Panc1 (cell line): ENCODE measurements around the gene CUL9. TPM values are rescaled to one million over a fixed set of nuclear protein-coding genes. Genes with fewer than 3 reads are reported as not detected.

Source experiments
- ATAC-seq: fragments of 200-7000 bp; cut with Tn5 transposase; 2 replicates; pipeline ENCODE4 v1.9.1; 2020; ENCODE audit warnings: mild to moderate bottlenecking, moderate library complexity
- BruUV-seq: library from RNA; stranded (reverse); fragments of 400-500 nt; replicated peaks from 2 replicates; lab custom pipeline; 2021; lab: Mats Ljungman, UMichigan
- CTCF ChIA-PET: fragments of 300-600 bp; sonication (Branson Sonifier 250); formaldehyde crosslinking; loops from one replicate; lab custom pipeline; 2022; ENCODE audit warnings: antibody characterized with exemption; lab: Charles Lee
- POLR2A ChIA-PET: fragments of 300-600 bp; sonication (Branson Sonifier 250); formaldehyde crosslinking; loops from one replicate; lab custom pipeline; 2022; ENCODE audit warnings: antibody characterized with exemption; lab: Charles Lee
- DNase-seq: peaks from one replicate; pipeline ENCODE4 v3.0.0-alpha.2; 2010; ENCODE audit warnings: low read depth, low spot score
- H3K27ac ChIP-seq: 2 replicates; pipeline ENCODE4 v1.5.1; 2011; ENCODE audit warnings: mild to moderate bottlenecking, low read length, inconsistent platforms
- H3K27me3 ChIP-seq: fragments of 200-500 bp; sonication (Bioruptor generic); 2 replicates; pipeline ENCODE4 v1.6.0; 2014; ENCODE audit warnings: low read length, inconsistent platforms; ENCODE audit not compliant: control insufficient read depth, insufficient read depth
- H3K36me3 ChIP-seq: fragments of 200-500 bp; sonication (Bioruptor generic); 2 replicates; pipeline ENCODE4 v1.5.1; 2014; ENCODE audit warnings: inconsistent platforms, mild to moderate bottlenecking, low read length, moderate library complexity; ENCODE audit not compliant: control insufficient read depth, insufficient read depth
- H3K4me1 ChIP-seq: 2 replicates; pipeline ENCODE4 v1.5.1; 2011; ENCODE audit warnings: inconsistent platforms, mild to moderate bottlenecking, low read length, moderate library complexity; ENCODE audit not compliant: control insufficient read depth, insufficient read depth
- H3K4me3 ChIP-seq, 2 experiments: 2 replicates each; pipeline ENCODE4 v1.5.1; 2011 to 2012; ENCODE audit warnings: low read depth in 2 of 2, low read length in 2 of 2, mild to moderate bottlenecking in 2 of 2, inconsistent platforms in 1 of 2, moderate library complexity in 1 of 2
- H3K9me3 ChIP-seq: fragments of 200-500 bp; sonication (Bioruptor generic); 2 replicates; pipeline ENCODE4 v1.5.1; 2014; ENCODE audit warnings: low read depth, mild to moderate bottlenecking, inconsistent platforms, low read length, moderate library complexity; ENCODE audit not compliant: control insufficient read depth, insufficient read depth
- CTCF ChIP-seq: fragments of 450-650 bp; IDR thresholded peaks from 2 replicates; pipeline ENCODE4 v1.5.1; 2017; ENCODE audit warnings: mild to moderate bottlenecking
- POLR2AphosphoS5 ChIP-seq: IDR thresholded peaks from 2 replicates; pipeline ENCODE4 v1.6.1; 2012; ENCODE audit warnings: mild to moderate bottlenecking, low read depth, low read length, moderate library complexity
- REST ChIP-seq, 2 experiments: IDR thresholded peaks; 2 replicates each; pipeline ENCODE4 v1.6.1; 2011 to 2012; ENCODE audit warnings: low read depth in 2 of 2, control low read depth in 1 of 2, low read length in 1 of 2, mild to moderate bottlenecking in 1 of 2, moderate library complexity in 1 of 2; ENCODE audit not compliant: insufficient read depth in 1 of 2
- SIN3A ChIP-seq: IDR thresholded peaks from 2 replicates; pipeline ENCODE4 v1.6.1; 2012; ENCODE audit warnings: low read depth, mild to moderate bottlenecking, low read length, moderate library complexity, borderline replicate concordance; ENCODE audit not compliant: insufficient read depth
- TCF7L2 ChIP-seq: IDR thresholded peaks from 2 replicates; pipeline ENCODE4 v1.6.1; 2011; ENCODE audit warnings: mild to moderate bottlenecking, low read depth, low read length, inconsistent platforms
- in situ Hi-C: cut with HindIII; loops from 2 replicates; pipeline ENCODE4 v1.10.0; 2016; ENCODE audit warnings: low sequenced_read_pairs, low pct_unique_long_range_greater_than_20kb
- intact Hi-C: fragments of 100-400 bp; cut with micrococcal nuclease; formaldehyde crosslinking; loops from one replicate; pipeline ENCODE4 v1.10.0; 2022; ENCODE audit not compliant: unreplicated experiment
- total RNA-seq: library from RNA; stranded (reverse); gene quantifications from one replicate; pipeline ENCODE4 v1.2.1, GENCODE V29; 2021; ENCODE audit not compliant: unreplicated experiment

CUL9 gene
- total RNA-seq, 1 experiment from 2014 or later: 54.3 TPM

- no peak overlapping the region for H3K4me3 ChIP-seq
- no peaks in the 10 kb centered on the region for H3K36me3 ChIP-seq
- in situ Hi-C loops (no loop called here), intact Hi-C loops (no loop called here)
- no peaks in the 10 kb centered on the region for H3K4me1 ChIP-seq
- ChIA-PET CTCF (no interaction called here), POLR2A (no interaction called here)
- H3K27ac ChIP-seq: no peak overlapping the region
- H3K9me3 ChIP-seq: no peaks in the 10 kb centered on the region
- peaks cover 29% of the 10 kb centered on the region for H3K27me3 ChIP-seq
- no peak for TF ChIP-seq CTCF
- TF ChIP-seq SIN3A: no peak
- no peak for TF ChIP-seq REST (IDR thresholded peaks at IDR 0.05; ENCODE audit: insufficient read depth in 1 of 2, low read depth in 2 of 2, low read length in 1 of 2)
- TF ChIP-seq POLR2AphosphoS5: no peak
- TF ChIP-seq TCF7L2: no peak
- DNase-seq (no peak), ATAC-seq (no peak)
- no TSS peak for BruUV-seq
These were observed 59.0 kb downstream of the CUL9 start for GRCh38 chr6:43240950-43241349.

GRCh38 chr6:43241446-43241845 is 59.5 kb downstream of the CUL9 start:
- Histone ChIP-seq H3K27ac (no peak overlapping the region), H3K36me3 (no peaks in the 10 kb centered on the region), H3K9me3 (no peaks in the 10 kb centered on the region), H3K4me1 (no peaks in the 10 kb centered on the region), H3K4me3 (no peak overlapping the region), H3K27me3 (peaks cover 29% of the 10 kb centered on the region)
- intact Hi-C loops (no loop called here), in situ Hi-C loops (no loop called here)
- no peak for ATAC-seq
- no peak for TF ChIP-seq REST (IDR thresholded peaks at IDR 0.05; ENCODE audit: insufficient read depth in 1 of 2, low read depth in 2 of 2, low read length in 1 of 2)
- no peak for TF ChIP-seq SIN3A
- no peak for TF ChIP-seq TCF7L2
- no peak for TF ChIP-seq POLR2AphosphoS5
- no peak for TF ChIP-seq CTCF
- no peak for DNase-seq
- no TSS peak for BruUV-seq
- POLR2A ChIA-PET: no interaction called here
- CTCF ChIA-PET: no interaction called here
